Mammary epithelial cell (primary cell): Measurements from ENCODE around the gene KLHL25.

Source experiments
- CTCF ChIP-seq, 2 donors: IDR thresholded peaks in 1 of 2; conservative IDR thresholded peaks in 1 of 2; 2 replicates each; pipeline ENCODE4 v1.5.1; 2011 to 2012; ENCODE audit warnings: inconsistent platforms in 2 of 2, low read length in 2 of 2, mild to moderate bottlenecking in 2 of 2, control low read depth in 1 of 2, low read depth in 1 of 2; ENCODE audit not compliant: insufficient read depth in 1 of 2; ENCODE audit errors: extremely low read depth in 1 of 2
- EZH2 ChIP-seq: IDR thresholded peaks from 2 replicates; pipeline ENCODE4 v1.6.1; 2012; ENCODE audit warnings: low read length, inconsistent platforms, borderline replicate concordance

GRCh38 chr15:85757939-85758654 is 36.6 kb downstream of the KLHL25 start:
- TF ChIP-seq CTCF (conservative IDR thresholded peaks at IDR 0.05 in 1 of 2, IDR thresholded peaks at IDR 0.05 in 1 of 2; ENCODE audit: extremely low read depth in 1 of 2, insufficient read depth in 1 of 2, low read depth in 1 of 2, low read length in 2 of 2) (no peak), EZH2 (no peak)
